HG03521 (cell line): ENCODE data around the gene TAF11L4.
"Not testable (repeated sequence)": the region's sequence is repeated elsewhere in the genome, so short reads cannot be mapped to it uniquely, and the experiment has no call there.

ENCODE experiments used
- ATAC-seq: cut with Tn5 transposase; IDR thresholded peaks from one replicate; pipeline ENCODE4 v1.9.1; 2021; ENCODE audit warnings: mild to moderate bottlenecking, moderate library complexity; ENCODE audit not compliant: unreplicated experiment

TAF11L4 gene

GRCh38 chr5:17521501-17521900, at the start of gene TAF11L4:
Gene TAF11L4, plus strand, starts transcription at chr5:17521801.
- ATAC-seq = not testable (repeated sequence)

- ATAC-seq = not testable (repeated sequence)
Measured at GRCh38 chr5:17475064-17475463, 46.5 kb upstream of the TAF11L4 start.

- no peak for ATAC-seq
Measured at GRCh38 chr5:17477043-17477442, 44.6 kb upstream of the TAF11L4 start.

GRCh38 chr5:17477573-17478265, 43.9 kb upstream of the TAF11L4 start:
- ATAC-seq = no peak

- no peak for ATAC-seq
Measured at GRCh38 chr5:17481378-17481777, 40.2 kb upstream of the TAF11L4 start.

GRCh38 chr5:17482790-17483189, 38.8 kb upstream of the TAF11L4 start:
- ATAC-seq = no peak

GRCh38 chr5:17486464-17487173, 35.0 kb upstream of the TAF11L4 start:
- not testable (repeated sequence) for ATAC-seq

- no peak for ATAC-seq
Measured at GRCh38 chr5:17487174-17487512, 34.5 kb upstream of the TAF11L4 start.

GRCh38 chr5:17491257-17491656, 30.3 kb upstream of the TAF11L4 start:
- ATAC-seq = not testable (repeated sequence)

- no peak for ATAC-seq
Measured at GRCh38 chr5:17492770-17493169, 28.8 kb upstream of the TAF11L4 start.

GRCh38 chr5:17497446-17497845, 24.2 kb upstream of the TAF11L4 start:
- ATAC-seq = no peak

GRCh38 chr5:17497931-17498330, 23.7 kb upstream of the TAF11L4 start, which contains the start of gene TAF11L2:
Gene TAF11L2, plus strand, starts transcription at chr5:17498231.
- not testable (repeated sequence) for ATAC-seq

GRCh38 chr5:17511775-17512325, 9.8 kb upstream of the TAF11L4 start:
- no peak for ATAC-seq

- not testable (repeated sequence) for ATAC-seq
Measured at GRCh38 chr5:17517526-17517925, 4.1 kb upstream of the TAF11L4 start.

GRCh38 chr5:17518067-17518466, 3.5 kb upstream of the TAF11L4 start, which contains the start of gene TAF11L3:
Gene TAF11L3, plus strand, starts transcription at chr5:17518367.
- ATAC-seq = not testable (repeated sequence)

- ATAC-seq = not testable (repeated sequence)
Measured at GRCh38 chr5:17519508-17519907, 2.1 kb upstream of the TAF11L4 start.

- ATAC-seq = not testable (repeated sequence)
Measured at GRCh38 chr5:17524935-17525334, 3.3 kb downstream of the TAF11L4 start, which contains the start of gene TAF11L5. Gene TAF11L5, plus strand, starts transcription at chr5:17525235.

GRCh38 chr5:17526504-17526903, 4.9 kb downstream of the TAF11L4 start:
- not testable (repeated sequence) for ATAC-seq

- ATAC-seq = not testable (repeated sequence)
Measured at GRCh38 chr5:17528369-17528768, 6.8 kb downstream of the TAF11L4 start, which contains the start of gene TAF11L6. Gene TAF11L6, plus strand, starts transcription at chr5:17528669.
